Small intestine (tissue), 7 donors: ENCODE measurements around the gene SMIM27. TPM values are rescaled to one million over a fixed set of nuclear protein-coding genes. Genes with fewer than 3 reads are reported as not detected.
"Not testable (repeated sequence)": the region's sequence is repeated elsewhere in the genome, so short reads cannot be mapped to it uniquely, and the experiment has no call there.

Source experiments
- DNase-seq, 2 donors: peaks; one replicate each; pipeline versions ENCODE4 v3.0.0 to v3.0.0-alpha.2; 2013
- FAIRE-seq: peaks from 2 replicates; lab custom pipeline; 2012; peaks lifted over from hg19 to GRCh38; lab: Jason Lieb, UNC
- H3K27ac ChIP-seq, 3 donors: one replicate each; pipeline ENCODE4 v1.5.1; 2013; ENCODE audit warnings: low read length in 2 of 3, mild to moderate bottlenecking in 2 of 3, control low read depth in 1 of 3, inconsistent platforms in 1 of 3, low read depth in 1 of 3, moderate library complexity in 1 of 3
- H3K27me3 ChIP-seq, 3 donors: one replicate each; pipeline ENCODE4 v1.6.1; 2013; ENCODE audit warnings: low read length in 3 of 3, inconsistent platforms in 1 of 3; ENCODE audit not compliant: control insufficient read depth in 3 of 3, insufficient read depth in 3 of 3
- H3K36me3 ChIP-seq, 3 donors: one replicate each; pipeline ENCODE4 v1.6.1; 2013; ENCODE audit warnings: low read length in 3 of 3, inconsistent platforms in 1 of 3, low read depth in 1 of 3, mild to moderate bottlenecking in 1 of 3, moderate library complexity in 1 of 3; ENCODE audit not compliant: control insufficient read depth in 3 of 3, insufficient read depth in 2 of 3
- H3K4me1 ChIP-seq, 3 donors: one replicate each; pipeline ENCODE4 v1.6.1; 2013; ENCODE audit warnings: low read length in 2 of 3, inconsistent platforms in 1 of 3, low read depth in 1 of 3, mild to moderate bottlenecking in 1 of 3, moderate library complexity in 1 of 3; ENCODE audit not compliant: control insufficient read depth in 3 of 3, insufficient read depth in 2 of 3
- H3K4me3 ChIP-seq, 3 donors: one replicate each; pipeline ENCODE4 v1.5.1; 2013; ENCODE audit warnings: low read length in 3 of 3, control low read depth in 1 of 3, inconsistent platforms in 1 of 3, low read depth in 1 of 3, mild to moderate bottlenecking in 1 of 3, moderate library complexity in 1 of 3
- H3K9me3 ChIP-seq, 2 donors: one replicate each; pipeline ENCODE4 v1.6.1; 2013; ENCODE audit warnings: low read depth in 1 of 2, low read length in 1 of 2; ENCODE audit not compliant: control insufficient read depth in 2 of 2, insufficient read depth in 1 of 2
- WGBS, 3 donors: extraction: QIAGEN DNeasy Blood & Tissue Kit; methylation state at CpG; one replicate each; pipeline ENCODE4 v1.1.7; 2013; 5-methylcytosine and 5-hydroxymethylcytosine counted together
- polyA plus RNA-seq, 4 donors: library from polyadenylated mRNA; stranded (reverse) in 3 of 4; unstranded in 1 of 4; fragments of 200-250 nt in 3 of 4; fragments of 120-200 nt in 1 of 4; gene quantifications; one replicate each; pipeline versions ENCODE4 v1.2.1 to v1.2.3, GENCODE V29; 2013
- donor health status: healthy with polysubstance abuse.
- donor health status: control.
- donor health status: control.
- donor health status: Bipolar disorder and iron deficiency.
- donor health status: healthy.

The SMIM27 gene
- polyA plus RNA-seq, 4 donors, result 6.5 to 15.4 (median 10.0) TPM

GRCh38 chr9:32545884-32546283 is 6.2 kb upstream of the SMIM27 start:
- H3K36me3 ChIP-seq, result peaks cover 7 to 17% (median 10%) of the 10 kb centered on the region in 3 donors
- H3K4me3 ChIP-seq, result no peak overlapping the region
- DNase-seq (no peak), FAIRE-seq (no peak)
- WGBS, 3 donors, result 88 to 100% (median 96%) methylated on average over 1 of the region's 1 CpG
- peaks cover 0 to 4% (median 3%) of the 10 kb centered on the region in 3 donors for H3K4me1 ChIP-seq
- H3K27me3 ChIP-seq, result no peaks in the 10 kb centered on the region
- no peaks in the 10 kb centered on the region for H3K9me3 ChIP-seq
- H3K27ac ChIP-seq, result no peak overlapping the region

GRCh38 chr9:32548213-32548612 is 3.9 kb upstream of the SMIM27 start:
- H3K27ac ChIP-seq, DNase-seq, FAIRE-seq, H3K27me3 ChIP-seq, H3K4me1 ChIP-seq, H3K9me3 ChIP-seq, H3K4me3 ChIP-seq: not testable (repeated sequence)
- WGBS, 3 donors, result 97 to 99% (median 98%) methylated on average over 20 of the region's 20 CpGs
- peaks cover under 1 to 17% (median 4%) of the 10 kb centered on the region in 3 donors for H3K36me3 ChIP-seq

DNA sequence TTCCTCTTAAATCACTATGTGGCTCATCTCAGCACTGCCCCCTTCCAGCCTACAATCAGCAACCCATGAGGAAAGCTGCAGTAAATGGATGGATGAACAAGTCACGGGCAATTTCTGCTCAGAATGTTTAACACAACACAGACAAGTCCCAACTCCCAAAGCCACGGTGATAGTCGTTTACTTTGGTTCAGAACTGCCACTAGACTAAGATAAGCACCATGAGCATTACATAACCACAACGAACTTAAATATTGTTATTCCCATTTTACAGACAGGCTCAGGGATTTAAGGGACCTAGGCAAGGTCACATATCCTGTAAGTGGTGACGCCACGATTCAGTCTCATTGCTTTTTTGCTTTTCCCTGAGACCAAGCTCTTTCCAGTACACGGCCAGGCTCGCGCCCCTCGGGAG is 2.0 kb upstream of the SMIM27 start:
- FAIRE-seq, result no peak
- DNase-seq, result peak in 1 of 2 donors; percentile 10
- no peaks in the 10 kb centered on the region for H3K9me3 ChIP-seq
- H3K4me3 ChIP-seq, result peak overlapping the region; percentile 53 to 74 (median 58)
- no peaks in the 10 kb centered on the region for H3K27me3 ChIP-seq
- H3K27ac ChIP-seq, result peak overlapping the region; percentile 38 to 94 (median 85)
- peaks cover 0 to 18% (median 3%) of the 10 kb centered on the region in 3 donors for H3K4me1 ChIP-seq
- H3K36me3 ChIP-seq, result peaks cover 0 to 17% (median 0%) of the 10 kb centered on the region in 3 donors
- WGBS, 3 donors, result 2 to 4% (median 3%) methylated on average over 10 of the region's 10 CpGs

GRCh38 chr9:32550562-32551275 is 1.4 kb upstream of the SMIM27 start:
- peaks cover 0 to 23% (median 3%) of the 10 kb centered on the region in 3 donors for H3K4me1 ChIP-seq
- FAIRE-seq, result no peak
- H3K4me3 ChIP-seq, result peak overlapping the region; percentile 53 to 74 (median 58)
- peak; percentile 85 to 95 for DNase-seq
- peak overlapping the region; percentile 67 to 94 (median 85) for H3K27ac ChIP-seq
- H3K9me3 ChIP-seq, result no peaks in the 10 kb centered on the region
- no peaks in the 10 kb centered on the region for H3K27me3 ChIP-seq
- H3K36me3 ChIP-seq, result peaks cover 0 to 17% (median 0%) of the 10 kb centered on the region in 3 donors
- WGBS, 3 donors, result 0 to 1% (median 0%) methylated on average over 64 to 75 of the region's 75 CpGs

GRCh38 chr9:32551276-32552051 is 663 bp upstream of the SMIM27 start:
- WGBS, 3 donors, result 0 to 1% (median 1%) methylated on average over 36 of the region's 36 CpGs
- peak overlapping the region; percentile 67 to 94 (median 85) for H3K27ac ChIP-seq
- peak; percentile 58 to 67 for DNase-seq

GRCh38 chr9:32554107-32554506 is 2.0 kb downstream of the SMIM27 start:
- Histone ChIP-seq H3K4me1 (peaks cover 0 to 23% (median 3%) of the 10 kb centered on the region in 3 donors), H3K9me3 (no peaks in the 10 kb centered on the region), H3K4me3 (no peak overlapping the region), H3K27ac (peak overlapping the region in 1 of 3 donors; percentile 85), H3K36me3 (peaks cover 0 to 8% (median 0%) of the 10 kb centered on the region in 3 donors), H3K27me3 (no peaks in the 10 kb centered on the region)
- DNase-seq (peak in 1 of 2 donors; percentile 42), FAIRE-seq (no peak)
- 59 to 71% (median 67%) methylated on average over 2 of the region's 2 CpGs for WGBS, 3 donors

More at GRCh38 chr9:32551276-32552051, 663 bp upstream of the SMIM27 start:
- FAIRE-seq, result no peak
- Histone ChIP-seq H3K9me3 (no peaks in the 10 kb centered on the region), H3K36me3 (peaks cover 0 to 17% (median 0%) of the 10 kb centered on the region in 3 donors), H3K4me1 (peaks cover 0 to 23% (median 3%) of the 10 kb centered on the region in 3 donors), H3K4me3 (peak overlapping the region; percentile 53 to 74 (median 58)), H3K27me3 (no peaks in the 10 kb centered on the region)

DNA sequence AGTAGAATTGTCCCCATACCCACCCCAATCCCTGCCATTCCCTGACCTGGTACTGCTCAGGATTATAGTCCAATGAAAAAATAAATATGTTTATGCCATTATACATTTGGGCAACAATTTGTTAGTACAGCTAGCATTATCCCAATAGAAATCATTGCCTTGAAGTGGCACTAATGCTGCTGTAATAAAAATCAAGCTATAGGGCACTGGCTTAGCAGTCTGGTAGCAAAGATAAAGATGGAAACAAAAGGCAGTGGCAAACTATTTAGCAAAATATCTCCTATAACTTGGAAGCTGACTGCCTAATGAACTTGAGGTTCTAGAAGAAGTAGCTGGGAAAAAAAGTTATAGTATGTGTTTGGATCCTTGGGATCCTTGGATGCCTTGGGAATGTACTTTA is 2.5 kb downstream of the SMIM27 start:
- Histone ChIP-seq H3K27ac (peak overlapping the region in 1 of 3 donors; percentile 2), H3K36me3 (peaks cover 0 to 7% (median 0%) of the 10 kb centered on the region in 3 donors), H3K4me3 (no peak overlapping the region), H3K9me3 (no peaks in the 10 kb centered on the region), H3K4me1 (peaks cover 0 to 23% (median 3%) of the 10 kb centered on the region in 3 donors), H3K27me3 (no peaks in the 10 kb centered on the region)
- FAIRE-seq, result no peak
- no peak for DNase-seq

GRCh38 chr9:32558408-32558934 is 6.3 kb downstream of the SMIM27 start:
- Histone ChIP-seq H3K4me3 (no peak overlapping the region), H3K4me1 (peaks cover 0 to 19% (median 0%) of the 10 kb centered on the region in 3 donors), H3K36me3 (peaks cover 0 to 7% (median 0%) of the 10 kb centered on the region in 3 donors), H3K27ac (no peak overlapping the region), H3K27me3 (no peaks in the 10 kb centered on the region), H3K9me3 (no peaks in the 10 kb centered on the region)
- WGBS, 3 donors, result 60 to 68% (median 62%) methylated on average over 3 of the region's 3 CpGs
- FAIRE-seq, result no peak
- no peak for DNase-seq
